Stimulated activated CD4-positive, alpha-beta T cell treated with anti-CD3 and anti-CD28 coated beads, TNF-alpha, amount 100 ng/mL, for 4 hours (primary cell): ENCODE data around the gene VWF.
"Not testable (repeated sequence)": the region's sequence is repeated elsewhere in the genome, so short reads cannot be mapped to it uniquely, and the experiment has no call there.

Experiments used
- DNase-seq, 3 experiments: peaks; one replicate each; pipeline ENCODE4 v3.0.0-alpha.2; 2020; ENCODE audit warnings: low read depth in 3 of 3

Gene VWF

DNA sequence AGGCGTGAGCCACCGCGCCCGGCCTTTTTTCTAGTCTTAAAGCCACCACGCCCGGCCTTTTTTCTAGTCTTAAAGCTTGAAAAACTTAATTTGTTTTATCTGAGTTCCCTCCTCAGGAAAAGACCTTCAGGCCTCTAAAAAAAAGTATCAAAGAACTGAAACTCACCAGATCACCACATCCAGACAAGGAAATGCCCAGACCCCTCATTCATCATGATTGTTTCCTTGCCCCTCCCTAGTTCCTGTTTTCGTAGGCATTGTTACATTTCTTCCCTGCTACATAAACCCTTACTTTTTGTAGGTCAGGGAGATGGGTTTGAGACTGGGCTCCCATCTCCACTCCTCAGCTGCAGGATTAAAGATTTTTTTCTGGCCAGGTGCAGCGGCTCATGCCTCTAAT is 21.1 kb upstream of the VWF start:
- DNase-seq = no peak

DNA sequence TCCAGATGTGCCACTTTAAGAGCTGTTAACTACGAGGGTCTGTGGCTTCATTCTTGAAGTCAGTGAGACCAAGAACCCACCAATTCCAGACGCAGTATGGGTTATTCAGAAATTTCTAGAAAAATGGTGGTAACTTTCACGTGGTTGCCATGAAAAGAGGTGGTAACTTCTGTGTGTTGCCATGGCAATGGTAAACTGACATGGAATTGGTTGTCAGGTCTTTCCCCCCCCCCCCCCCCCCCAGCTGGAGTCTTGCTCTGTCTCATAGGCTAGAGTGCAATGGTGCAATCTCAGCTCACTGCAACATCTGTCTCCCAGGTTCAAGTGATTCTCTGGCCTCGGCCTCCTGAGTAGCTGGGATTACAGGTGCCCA is 18.8 kb upstream of the VWF start:
- DNase-seq = no peak

GRCh38 chr12:6142368-6143302 is 18.2 kb upstream of the VWF start:
- not testable (repeated sequence) for DNase-seq

DNA sequence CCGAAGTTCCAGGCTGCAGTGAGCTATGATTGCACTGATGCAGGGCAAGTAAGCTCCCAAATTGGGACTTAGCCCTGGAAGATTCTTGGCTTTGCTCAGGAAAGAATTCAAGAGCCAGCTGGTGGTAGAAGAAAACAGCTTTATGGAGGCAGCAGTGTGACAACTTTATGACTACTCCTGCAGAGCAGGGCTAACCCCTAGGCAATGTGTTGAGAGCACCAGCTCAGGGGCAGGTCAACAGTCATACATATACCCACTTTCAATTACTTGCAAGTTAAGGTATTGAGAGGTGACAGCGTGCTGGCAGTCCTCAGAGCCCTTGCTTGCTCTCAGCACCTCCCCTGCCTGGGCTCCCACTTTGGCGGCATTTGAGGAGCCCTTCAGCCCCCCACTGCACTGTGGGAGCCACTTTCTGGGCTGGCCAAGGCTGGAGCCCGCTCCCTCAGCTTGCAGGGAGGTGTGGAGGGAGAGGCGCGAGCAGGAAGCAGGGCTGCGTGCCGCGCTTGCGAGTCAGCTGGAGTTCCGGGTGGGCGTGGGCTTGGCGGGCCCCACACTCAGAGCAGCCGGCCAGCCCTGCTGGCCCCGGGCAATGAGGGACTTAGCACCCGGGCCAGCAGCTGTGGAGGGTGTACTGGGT is 17.4 kb upstream of the VWF start:
- not testable (repeated sequence) for DNase-seq

DNA sequence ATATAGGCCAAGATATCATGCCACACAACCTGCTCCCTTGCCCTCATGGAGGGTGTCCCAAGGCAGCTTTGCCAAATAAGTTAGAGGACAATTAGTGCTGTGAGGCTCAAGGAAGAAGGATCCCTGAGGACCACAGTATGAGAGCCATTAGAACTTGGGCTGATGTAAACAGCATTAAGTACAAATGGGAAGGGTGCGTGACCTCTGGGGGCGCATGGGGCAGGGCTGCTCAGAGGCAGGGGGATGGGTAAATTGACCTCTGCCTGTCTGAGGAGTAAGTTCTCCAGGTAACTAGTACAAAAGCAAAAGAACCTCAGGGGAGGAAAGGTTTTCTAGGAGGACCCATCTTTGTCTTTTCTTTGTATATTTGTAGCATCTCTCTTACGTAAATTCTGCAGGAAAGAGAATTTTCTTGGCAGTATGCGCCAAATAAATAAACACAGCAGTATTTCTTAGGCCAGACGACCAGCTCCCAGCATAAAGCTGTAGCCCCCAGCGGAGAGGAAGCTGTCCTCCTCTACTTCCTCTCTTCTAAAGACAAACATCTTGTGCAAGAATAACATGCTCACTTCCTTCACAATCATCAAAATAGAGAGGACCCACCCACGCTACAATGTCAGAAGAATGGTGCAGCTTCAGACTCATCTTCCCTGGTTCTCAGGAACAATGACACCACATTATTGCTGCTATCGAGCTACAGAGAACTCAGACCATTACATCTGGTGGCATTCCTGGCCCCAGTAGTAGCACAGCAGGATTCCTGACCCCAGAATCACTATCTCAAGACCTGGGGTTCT is 16.4 kb upstream of the VWF start:
- peak in 1 of 3 experiments; percentile 7 for DNase-seq

- DNase-seq = no peak
Measured at GRCh38 chr12:6135071-6135470, 10.6 kb upstream of the VWF start.

DNA sequence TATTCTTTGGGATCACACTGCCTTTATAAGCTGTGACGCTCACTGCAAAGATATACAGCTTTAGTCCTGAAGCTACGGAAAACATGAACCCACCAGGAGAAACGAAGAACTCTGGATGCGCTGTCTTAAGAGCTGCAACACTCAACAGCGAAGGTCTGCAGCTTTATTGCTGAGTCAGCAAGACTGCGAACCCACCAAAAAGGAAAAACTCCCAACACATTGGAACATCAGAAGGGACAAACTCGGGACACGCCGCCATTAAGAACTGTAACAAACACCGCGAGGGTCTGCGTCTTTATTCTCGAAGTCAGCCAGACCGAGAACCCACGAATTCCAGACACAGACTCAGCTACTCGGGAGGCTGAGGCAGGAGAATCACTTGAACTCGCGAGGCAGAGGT is 9.2 kb upstream of the VWF start:
- DNase-seq = no peak

DNA sequence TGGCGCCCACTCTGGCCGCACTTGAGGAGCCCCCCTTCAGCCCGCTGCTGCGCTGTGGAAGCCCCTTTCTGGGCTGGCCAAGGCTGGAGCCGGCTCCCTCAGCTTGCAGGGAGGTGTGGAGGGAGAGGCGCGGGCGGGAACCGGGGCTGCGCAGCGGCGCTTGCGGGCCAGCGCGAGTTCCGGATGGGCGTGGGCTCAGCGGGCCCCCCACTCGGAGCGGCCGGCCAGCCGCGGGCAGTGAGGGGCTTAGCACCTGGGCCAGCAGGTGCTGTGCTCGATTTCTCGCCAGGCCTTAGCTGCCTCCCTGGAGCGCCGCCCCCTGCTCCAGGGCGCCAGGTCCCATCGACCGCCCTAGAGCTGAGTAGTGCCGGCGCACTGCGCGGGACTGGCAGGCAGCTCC is 8.0 kb upstream of the VWF start:
- DNase-seq = no peak

DNA sequence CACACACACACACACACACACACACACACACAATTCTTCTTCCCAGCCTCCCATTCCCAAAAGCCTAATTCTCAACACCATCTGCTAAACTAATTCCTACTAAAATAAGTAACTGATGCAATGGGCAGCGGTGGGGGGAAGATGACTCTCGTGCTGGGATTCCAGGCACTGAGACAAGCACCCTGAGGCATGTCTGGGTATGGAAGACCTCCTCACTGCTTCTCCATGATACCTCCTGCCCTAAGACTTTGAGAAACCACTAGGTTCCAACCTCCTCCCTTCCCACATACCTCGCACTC is 789 bp upstream of the VWF start:
- no peak for DNase-seq

DNA sequence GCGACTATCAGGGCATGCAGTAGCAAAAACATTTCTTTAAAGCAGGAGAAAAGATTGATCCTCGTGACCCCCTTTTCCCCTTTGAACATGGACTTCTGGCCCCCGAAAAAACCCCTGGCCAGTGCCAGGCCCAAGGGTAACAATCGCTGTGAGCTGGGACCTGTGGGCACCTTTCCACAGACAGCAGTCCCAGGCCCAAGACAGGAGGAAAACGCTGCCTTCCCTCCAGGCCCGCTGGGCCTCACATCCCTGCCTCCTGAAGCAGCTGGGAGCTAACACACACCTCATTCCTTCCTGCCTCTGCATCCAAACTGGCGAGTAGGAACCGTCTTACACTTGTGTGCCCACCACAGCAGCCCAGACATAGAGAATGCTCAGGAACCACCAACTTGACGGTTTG is 1.2 kb downstream of the VWF start:
- no peak for DNase-seq

DNA sequence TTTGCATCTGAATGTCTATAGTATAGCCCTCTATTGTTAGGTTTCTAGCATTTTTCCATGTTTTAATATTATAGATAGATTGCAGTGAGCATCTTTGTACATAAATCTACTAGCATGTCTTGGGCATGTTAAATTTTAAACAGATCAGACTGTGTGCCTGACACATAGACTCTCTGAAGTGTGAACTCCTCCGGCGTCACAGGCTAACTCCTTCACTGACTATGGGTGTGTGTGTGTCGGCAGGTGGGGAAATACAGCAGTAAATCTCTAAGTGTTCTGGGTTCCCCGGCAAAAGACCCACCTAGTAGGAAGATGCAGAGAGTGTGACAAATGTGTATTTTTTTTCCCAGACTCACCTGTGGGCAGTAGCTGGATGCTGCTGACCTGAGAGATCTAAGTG is 2.3 kb downstream of the VWF start:
- DNase-seq = no peak

DNA sequence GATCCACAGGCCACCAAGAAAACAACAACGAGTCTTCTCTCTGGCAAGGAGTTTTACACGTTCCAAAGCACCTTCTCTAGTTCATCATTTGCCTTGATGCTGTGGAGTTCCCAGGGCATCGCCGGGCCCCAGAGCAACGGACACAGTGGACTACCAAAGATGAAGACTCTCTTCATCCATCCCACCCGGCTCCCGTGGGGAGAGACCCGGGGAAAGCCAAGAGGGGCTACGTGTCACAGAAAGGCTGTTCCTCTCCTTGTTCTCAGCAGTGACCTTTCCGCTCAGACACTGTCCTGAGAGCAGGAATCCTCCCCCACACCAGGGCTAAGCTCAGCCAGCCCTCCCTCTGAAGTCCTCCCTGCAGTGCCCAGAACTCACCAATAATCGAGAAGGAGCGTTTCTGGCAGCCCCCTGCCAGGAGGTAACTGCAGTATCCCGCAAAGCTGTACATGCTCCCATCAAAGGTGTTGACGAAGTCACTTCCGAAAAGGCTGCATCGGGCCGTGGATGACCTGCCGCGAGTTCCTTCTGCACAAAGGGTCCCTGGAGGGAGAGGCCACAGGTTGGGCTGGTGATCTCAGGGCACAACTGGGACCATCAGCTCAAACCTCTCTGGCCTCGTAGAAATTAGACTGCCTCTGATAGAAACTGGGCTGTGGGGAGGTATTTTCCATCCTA is 3.5 kb downstream of the VWF start:
- DNase-seq = no peak

DNA sequence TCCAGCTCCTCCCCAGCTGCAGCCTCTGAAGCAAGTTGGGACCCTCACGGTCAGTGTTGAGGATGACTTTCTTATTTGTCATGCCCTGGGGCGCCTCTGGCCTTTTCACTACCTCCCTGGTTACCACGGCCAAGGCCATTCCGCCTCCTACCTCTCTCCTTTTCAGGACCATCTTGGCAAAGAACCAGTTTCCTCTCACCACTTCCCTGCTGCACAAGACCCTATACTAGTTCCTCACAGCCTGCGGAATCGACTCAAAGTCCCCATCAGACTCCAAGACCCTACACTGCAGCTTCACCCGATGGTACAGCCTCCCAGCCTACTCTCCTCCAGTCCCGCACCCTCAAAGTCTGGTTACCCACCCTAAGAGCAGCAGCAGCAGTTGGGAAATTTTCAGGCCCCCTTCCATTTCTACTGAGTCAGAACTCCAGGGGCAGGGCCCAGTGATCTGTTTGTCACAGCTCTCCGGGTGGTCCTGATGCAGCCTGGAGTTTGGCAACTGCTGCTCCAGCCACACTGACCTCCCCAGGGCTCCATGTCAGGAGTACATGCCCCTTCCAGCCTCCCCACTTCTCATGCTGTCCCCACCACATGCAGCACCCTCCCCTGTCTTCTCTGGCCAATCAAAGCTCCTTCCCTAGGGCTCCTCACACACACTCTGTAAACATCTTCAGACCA is 5.4 kb downstream of the VWF start:
- no peak for DNase-seq

DNA sequence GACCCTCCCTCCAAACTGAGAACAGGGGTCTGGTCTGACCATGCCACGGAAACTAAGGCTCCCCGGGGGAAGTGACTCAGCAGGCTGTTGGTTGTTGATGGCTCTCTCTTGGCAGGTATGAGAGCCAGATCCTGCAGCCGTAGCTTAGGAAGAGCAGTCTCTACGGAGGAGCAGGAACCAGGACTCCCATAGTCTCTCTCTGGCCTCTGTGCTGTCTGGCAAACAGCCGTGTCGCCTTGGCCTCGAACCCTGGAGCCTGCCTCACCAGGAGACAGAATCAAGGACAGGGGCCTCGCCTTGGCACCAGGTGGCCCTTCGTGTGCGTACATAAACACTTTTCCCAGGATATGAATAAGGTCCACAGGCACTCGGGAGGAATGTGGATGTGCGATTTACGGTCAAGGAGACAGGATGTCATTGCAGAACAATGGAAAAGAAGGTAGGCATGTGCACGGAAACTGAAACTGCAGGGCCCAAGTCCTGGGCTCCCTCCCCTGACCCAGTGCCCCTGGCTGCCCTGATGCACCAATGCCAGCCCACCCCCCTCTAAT is 7.9 kb downstream of the VWF start:
- no peak for DNase-seq

DNA sequence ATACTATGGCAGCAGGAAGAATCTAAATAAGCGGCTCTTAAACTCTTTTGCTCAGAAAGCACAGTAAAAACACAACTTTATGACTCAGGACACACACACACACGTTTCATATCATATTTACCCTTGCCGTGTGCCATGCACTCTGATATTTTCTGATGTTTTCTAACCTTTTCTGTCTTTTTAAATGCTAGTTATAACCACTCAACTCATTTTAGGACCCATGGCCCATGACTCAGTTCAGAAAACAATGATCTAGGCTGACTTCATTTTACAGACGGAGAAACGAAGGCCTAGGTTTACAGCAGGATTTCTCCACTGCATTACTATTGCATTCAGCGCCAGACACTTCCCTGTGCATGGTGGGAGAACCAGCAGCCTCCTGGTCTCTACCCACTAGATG is 9.1 kb downstream of the VWF start:
- DNase-seq = no peak

- no peak for DNase-seq
Measured at GRCh38 chr12:6114476-6114870, 10.0 kb downstream of the VWF start.

DNA sequence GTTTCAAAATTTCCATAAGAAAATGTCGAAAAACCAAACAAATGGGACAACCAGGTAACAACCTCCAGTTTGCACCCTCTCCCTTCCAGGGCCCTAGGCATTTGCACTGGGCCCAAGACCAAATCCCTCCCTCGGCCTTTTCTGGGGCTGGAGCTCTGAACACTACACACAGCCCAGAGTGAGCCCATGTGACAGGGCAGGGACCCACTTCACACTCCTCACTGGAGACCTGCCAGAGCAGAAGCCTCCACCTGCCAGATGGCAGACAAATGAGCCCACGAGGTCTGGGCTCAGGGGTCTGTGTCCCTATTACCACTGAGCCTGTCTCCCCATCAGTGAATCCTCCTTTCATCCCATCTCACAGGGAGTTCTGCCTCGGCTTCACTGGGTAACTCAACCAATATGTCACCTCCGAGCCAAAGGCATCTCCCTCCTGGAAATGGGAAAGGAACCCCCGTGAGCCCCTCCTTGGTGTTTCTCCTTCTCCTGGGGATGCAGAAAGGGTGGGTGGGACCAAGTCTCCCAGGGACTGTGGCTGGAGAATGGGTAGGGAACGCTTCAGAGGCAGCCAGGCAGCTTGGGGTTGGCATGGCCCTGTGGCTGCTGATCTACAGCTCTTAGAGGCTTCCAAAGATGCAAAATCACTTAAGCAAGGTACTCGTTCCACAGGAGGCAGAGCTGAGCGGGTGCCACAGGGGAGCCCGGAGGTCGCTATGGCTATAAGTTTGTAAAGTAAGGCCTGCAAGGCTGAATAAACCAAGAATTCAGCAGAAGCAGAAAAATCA is 10.6 kb downstream of the VWF start:
- no peak for DNase-seq

DNA sequence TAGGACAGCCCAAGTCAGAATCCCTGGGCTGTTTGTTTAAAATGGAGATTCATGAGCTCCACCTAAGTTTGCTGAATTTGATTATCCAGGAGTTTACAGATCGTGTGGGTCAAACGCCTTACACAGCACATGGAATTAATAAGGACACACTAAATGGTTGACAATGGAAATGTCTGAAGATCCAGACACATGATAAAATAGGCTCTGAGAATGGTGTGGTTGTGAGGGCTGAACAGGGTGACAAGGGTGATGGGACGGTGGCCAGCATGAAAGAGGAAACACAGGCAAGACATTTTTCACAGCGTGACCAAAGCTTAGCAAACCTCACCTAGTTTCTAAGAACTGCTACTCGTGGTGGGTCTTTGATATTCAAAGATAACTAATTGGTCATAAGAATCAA is 12.5 kb downstream of the VWF start:
- DNase-seq = no peak

DNA sequence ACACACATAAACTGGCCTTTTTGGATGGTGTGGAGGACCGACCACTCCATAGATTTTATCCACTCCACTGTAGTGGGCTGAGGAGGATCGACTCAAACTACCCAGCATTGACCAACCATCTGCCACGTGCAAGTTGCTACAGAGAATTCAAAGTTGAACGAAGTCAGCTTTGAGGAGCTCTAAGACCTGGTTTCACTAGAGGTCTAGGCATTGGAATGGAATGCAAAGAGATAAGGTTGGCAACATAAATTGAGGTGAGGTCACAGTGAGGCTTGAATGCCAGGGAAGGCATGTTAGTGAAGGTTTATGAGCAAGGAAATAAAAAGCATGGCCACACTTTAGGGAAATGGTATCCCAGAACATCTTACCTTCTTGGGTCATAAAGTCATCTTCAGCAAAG is 14.5 kb downstream of the VWF start:
- DNase-seq = no peak

GRCh38 chr12:6106218-6106617 is 18.3 kb downstream of the VWF start:
- no peak for DNase-seq

DNA sequence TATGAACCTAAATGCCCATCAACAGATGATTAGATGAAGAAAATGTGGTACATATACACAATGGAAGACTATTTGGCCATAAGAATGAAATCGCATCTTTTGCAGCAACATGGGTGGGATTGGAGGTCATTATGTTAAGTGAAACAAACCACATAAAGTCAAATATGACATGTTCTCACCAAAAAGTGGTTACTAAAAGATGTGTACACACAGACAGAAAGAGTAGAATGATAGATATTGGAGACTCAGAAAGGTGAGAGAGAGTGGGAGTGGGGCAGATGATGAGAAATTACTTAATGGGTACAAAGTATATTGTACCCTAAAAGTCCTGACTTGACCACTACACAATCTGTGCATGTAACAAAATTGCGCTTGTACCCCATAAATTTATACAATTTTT is 19.6 kb downstream of the VWF start:
- no peak for DNase-seq
